H1 (cell line): ENCODE results near the gene IRAK3.

ENCODE experiments used
- GABPA ChIP-seq: IDR thresholded peaks from 2 replicates; pipeline ENCODE4 v1.6.1; 2011; ENCODE audit warnings: mild to moderate bottlenecking, low read length, moderate library complexity, borderline replicate concordance; ENCODE audit not compliant: insufficient read depth
- POLR2A ChIP-seq, 2 experiments: IDR thresholded peaks; 1 replicate in 1 of 2; 2 replicates in 1 of 2; pipeline ENCODE4 v1.6.1; 2011; ENCODE audit warnings: low read depth in 2 of 2, low read length in 2 of 2, mild to moderate bottlenecking in 2 of 2; ENCODE audit errors: control extremely low read depth in 1 of 2
- RAD21 ChIP-seq, 2 experiments: IDR thresholded peaks in 1 of 2; conservative IDR thresholded peaks in 1 of 2; 2 replicates each; pipeline ENCODE4 v1.6.1; 2011; ENCODE audit warnings: low read depth in 2 of 2, low read length in 2 of 2, improper control_type of control experiment in 1 of 2, inconsistent platforms in 1 of 2, mild to moderate bottlenecking in 1 of 2, moderate library complexity in 1 of 2
- ZNF274 ChIP-seq: IDR thresholded peaks from 2 replicates; pipeline ENCODE4 v1.7.0; 2012; ENCODE audit warnings: low read length, borderline replicate concordance; ENCODE audit errors: extremely low read depth
- TF ChIP-seq, protein P1 (sequence below), 3 experiments: IDR thresholded peaks; 1 replicate in 2 of 3; 2 replicates in 1 of 3; pipeline versions ENCODE4 v1.5.1 to v1.6.1; 2011; ENCODE audit warnings: low read length in 3 of 3, mild to moderate bottlenecking in 3 of 3, inconsistent platforms in 2 of 3, low read depth in 1 of 3, moderate library complexity in 1 of 3; ENCODE audit not compliant: insufficient read depth in 1 of 3; ENCODE audit errors: control extremely low read depth in 1 of 3
- TF ChIP-seq, protein P2 (sequence below): IDR thresholded peaks from 2 replicates; pipeline ENCODE4 v1.6.1; 2011; ENCODE audit warnings: low read depth, mild to moderate bottlenecking, low read length; ENCODE audit not compliant: insufficient read depth

GRCh38 chr12:66188584-66189485, at the start of gene IRAK3:
- TF ChIP-seq RAD21 (IDR thresholded peaks at IDR 0.05 in 1 of 2, conservative IDR thresholded peaks at IDR 0.05 in 1 of 2; ENCODE audit: low read depth in 2 of 2, low read length in 2 of 2) (no peak), ZNF274 (no peak), GABPA (no peak), POLR2A (IDR thresholded peaks at IDR 0.05; ENCODE audit: control extremely low read depth in 1 of 2, low read depth in 2 of 2, low read length in 2 of 2) (no peak)
- TF ChIP-seq, protein P1, sequence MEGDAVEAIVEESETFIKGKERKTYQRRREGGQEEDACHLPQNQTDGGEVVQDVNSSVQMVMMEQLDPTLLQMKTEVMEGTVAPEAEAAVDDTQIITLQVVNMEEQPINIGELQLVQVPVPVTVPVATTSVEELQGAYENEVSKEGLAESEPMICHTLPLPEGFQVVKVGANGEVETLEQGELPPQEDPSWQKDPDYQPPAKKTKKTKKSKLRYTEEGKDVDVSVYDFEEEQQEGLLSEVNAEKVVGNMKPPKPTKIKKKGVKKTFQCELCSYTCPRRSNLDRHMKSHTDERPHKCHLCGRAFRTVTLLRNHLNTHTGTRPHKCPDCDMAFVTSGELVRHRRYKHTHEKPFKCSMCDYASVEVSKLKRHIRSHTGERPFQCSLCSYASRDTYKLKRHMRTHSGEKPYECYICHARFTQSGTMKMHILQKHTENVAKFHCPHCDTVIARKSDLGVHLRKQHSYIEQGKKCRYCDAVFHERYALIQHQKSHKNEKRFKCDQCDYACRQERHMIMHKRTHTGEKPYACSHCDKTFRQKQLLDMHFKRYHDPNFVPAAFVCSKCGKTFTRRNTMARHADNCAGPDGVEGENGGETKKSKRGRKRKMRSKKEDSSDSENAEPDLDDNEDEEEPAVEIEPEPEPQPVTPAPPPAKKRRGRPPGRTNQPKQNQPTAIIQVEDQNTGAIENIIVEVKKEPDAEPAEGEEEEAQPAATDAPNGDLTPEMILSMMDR (IDR thresholded peaks at IDR 0.05; ENCODE audit: control extremely low read depth in 1 of 3, insufficient read depth in 1 of 3, low read depth in 1 of 3, low read length in 3 of 3) = no peak
- TF ChIP-seq, protein P2, sequence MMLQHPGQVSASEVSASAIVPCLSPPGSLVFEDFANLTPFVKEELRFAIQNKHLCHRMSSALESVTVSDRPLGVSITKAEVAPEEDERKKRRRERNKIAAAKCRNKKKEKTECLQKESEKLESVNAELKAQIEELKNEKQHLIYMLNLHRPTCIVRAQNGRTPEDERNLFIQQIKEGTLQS = 0 out of 2 replicates have a peak, but pooled peaks have one; percentile 33
